HG03571 (cell line): ENCODE data around the gene FBLN1.

Experiments
- ATAC-seq: cut with Tn5 transposase; IDR thresholded peaks from one replicate; pipeline ENCODE4 v1.9.1; 2021; ENCODE audit not compliant: unreplicated experiment

FBLN1 gene

GRCh38 chr22:45503816-45504372 is 1.2 kb downstream of the FBLN1 start:
- no peak for ATAC-seq

- no peak for ATAC-seq
Observed at GRCh38 chr22:45504373-45505341, 2.0 kb downstream of the FBLN1 start.

- no peak for ATAC-seq
Observed at GRCh38 chr22:45505991-45506747, 3.5 kb downstream of the FBLN1 start.

GRCh38 chr22:45506816-45507360 is 4.2 kb downstream of the FBLN1 start:
- ATAC-seq: no peak

GRCh38 chr22:45507798-45508197 is 5.1 kb downstream of the FBLN1 start:
- ATAC-seq: no peak

GRCh38 chr22:45508814-45509213 is 6.1 kb downstream of the FBLN1 start:
- no peak for ATAC-seq

GRCh38 chr22:45510376-45511232 is 7.9 kb downstream of the FBLN1 start:
- ATAC-seq: no peak

- ATAC-seq: no peak
Observed at GRCh38 chr22:45511847-45512261, 9.2 kb downstream of the FBLN1 start.

- ATAC-seq: no peak
Observed at GRCh38 chr22:45512363-45512762, 9.7 kb downstream of the FBLN1 start.

- no peak for ATAC-seq
Observed at GRCh38 chr22:45515676-45516075, 13.0 kb downstream of the FBLN1 start.

GRCh38 chr22:45516163-45516562 is 13.5 kb downstream of the FBLN1 start:
- no peak for ATAC-seq

- no peak for ATAC-seq
Observed at GRCh38 chr22:45516923-45517675, 14.4 kb downstream of the FBLN1 start.

GRCh38 chr22:45518136-45518535 is 15.5 kb downstream of the FBLN1 start:
- no peak for ATAC-seq

- no peak for ATAC-seq
Observed at GRCh38 chr22:45518580-45518991, 15.9 kb downstream of the FBLN1 start.

GRCh38 chr22:45521178-45521577 is 18.5 kb downstream of the FBLN1 start:
- ATAC-seq: no peak

GRCh38 chr22:45522462-45522861 is 19.8 kb downstream of the FBLN1 start:
- ATAC-seq: no peak

- ATAC-seq: no peak
Observed at GRCh38 chr22:45524157-45524556, 21.5 kb downstream of the FBLN1 start.

GRCh38 chr22:45524966-45525365 is 22.3 kb downstream of the FBLN1 start:
- ATAC-seq: no peak

- no peak for ATAC-seq
Observed at GRCh38 chr22:45525480-45525879, 22.8 kb downstream of the FBLN1 start.

GRCh38 chr22:45526281-45526680 is 23.6 kb downstream of the FBLN1 start:
- ATAC-seq: no peak
